HG03571 (cell line): Measurements from ENCODE around the gene E2F2.
"Not testable (repeated sequence)": the region's sequence is repeated elsewhere in the genome, so short reads cannot be mapped to it uniquely, and the experiment has no call there.

Experiments used
- ATAC-seq: cut with Tn5 transposase; IDR thresholded peaks from one replicate; pipeline ENCODE4 v1.9.1; 2021; ENCODE audit not compliant: unreplicated experiment

Gene E2F2

GRCh38 chr1:23548704-23549143 is 17.7 kb upstream of the E2F2 start:
- ATAC-seq: no peak

- ATAC-seq: no peak
Observed at GRCh38 chr1:23546897-23547584, 16.0 kb upstream of the E2F2 start.

- no peak for ATAC-seq
Observed at GRCh38 chr1:23545851-23546250, 14.8 kb upstream of the E2F2 start.

- ATAC-seq: no peak
Observed at GRCh38 chr1:23544444-23545389, 13.7 kb upstream of the E2F2 start.

GRCh38 chr1:23543707-23544443 is 12.8 kb upstream of the E2F2 start:
- ATAC-seq: no peak

- ATAC-seq: not testable (repeated sequence)
Observed at GRCh38 chr1:23542940-23543339, 11.9 kb upstream of the E2F2 start.

GRCh38 chr1:23539698-23540266 is 8.7 kb upstream of the E2F2 start:
- peak; percentile 67 for ATAC-seq

- no peak for ATAC-seq
Observed at GRCh38 chr1:23537296-23537973, 6.4 kb upstream of the E2F2 start.

GRCh38 chr1:23533246-23534023 is 2.4 kb upstream of the E2F2 start:
- no peak for ATAC-seq

- no peak for ATAC-seq
Observed at GRCh38 chr1:23531562-23532094, 595 bp upstream of the E2F2 start.

GRCh38 chr1:23530087-23530746 is 816 bp downstream of the E2F2 start:
- ATAC-seq: no peak

- no peak for ATAC-seq
Observed at GRCh38 chr1:23529146-23530086, 1.6 kb downstream of the E2F2 start.

GRCh38 chr1:23528250-23528978 is 2.6 kb downstream of the E2F2 start:
- ATAC-seq: peak; percentile 33

- ATAC-seq: no peak
Observed at GRCh38 chr1:23527900-23528249, 3.2 kb downstream of the E2F2 start.

GRCh38 chr1:23527366-23527765 is 3.7 kb downstream of the E2F2 start:
- no peak for ATAC-seq

- ATAC-seq: no peak
Observed at GRCh38 chr1:23526329-23527041, 4.5 kb downstream of the E2F2 start.
